DND-41 (cell line): Measurements from ENCODE around the gene STK32B.

Experiments used
- ATAC-seq: fragments of 200-7000 bp; cut with Tn5 transposase; 3 replicates; pipeline ENCODE4 v1.9.1; 2021; ENCODE audit warnings: low read depth; ENCODE audit not compliant: insufficient read depth
- DNase-seq: peaks from one replicate; pipeline ENCODE4 v3.0.0-alpha.2; 2020
- H2AFZ ChIP-seq: 2 replicates; pipeline ENCODE4 v1.6.0; 2012; ENCODE audit warnings: low read depth, low read length
- H3K27ac ChIP-seq: 2 replicates; pipeline ENCODE4 v1.5.1; 2012; ENCODE audit warnings: low read length, inconsistent platforms
- H3K27me3 ChIP-seq: fragments of 200-600 bp; sonication (generic); 2 replicates; pipeline ENCODE4 v1.6.0; 2012; ENCODE audit warnings: low read length, mild to moderate bottlenecking, inconsistent platforms; ENCODE audit not compliant: insufficient read depth, poor library complexity
- H3K36me3 ChIP-seq: 2 replicates; pipeline ENCODE4 v1.5.1; 2012; ENCODE audit warnings: low read length, inconsistent platforms; ENCODE audit not compliant: insufficient read depth
- H3K4me1 ChIP-seq: 2 replicates; pipeline ENCODE4 v1.5.1; 2012; ENCODE audit warnings: mild to moderate bottlenecking, low read length; ENCODE audit not compliant: insufficient read depth
- H3K4me2 ChIP-seq: 2 replicates; pipeline ENCODE4 v1.6.0; 2012; ENCODE audit warnings: mild to moderate bottlenecking, moderate library complexity, low read length, inconsistent platforms; ENCODE audit not compliant: insufficient read depth
- H3K4me3 ChIP-seq, 2 experiments: fragments of 200-600 bp in 1 of 2; shearing (Covaris generic) in 1 of 2; 2 replicates each; pipeline ENCODE4 v1.5.1; 2012 to 2016; ENCODE audit warnings: inconsistent platforms in 2 of 2, low read length in 2 of 2, mild to moderate bottlenecking in 2 of 2, low read depth in 1 of 2, moderate library complexity in 1 of 2
- H3K79me2 ChIP-seq: 2 replicates; pipeline ENCODE4 v1.6.0; 2012; ENCODE audit warnings: low read length, inconsistent platforms; ENCODE audit not compliant: insufficient read depth
- H3K9ac ChIP-seq: 2 replicates; pipeline ENCODE4 v1.6.0; 2012; ENCODE audit warnings: low read depth, mild to moderate bottlenecking, inconsistent platforms, low read length, moderate library complexity
- H3K9me3 ChIP-seq: 2 replicates; pipeline ENCODE4 v1.5.1; 2012; ENCODE audit warnings: low read length, moderate library complexity, mild to moderate bottlenecking, inconsistent platforms; ENCODE audit not compliant: insufficient read depth, severe bottlenecking
- H4K20me1 ChIP-seq: 2 replicates; pipeline ENCODE4 v1.6.0; 2012; ENCODE audit warnings: low read length; ENCODE audit not compliant: insufficient read depth
- EZH2 ChIP-seq: IDR thresholded peaks from 3 replicates; pipeline ENCODE4 v1.6.1; 2012; ENCODE audit warnings: borderline replicate concordance, low read depth, mild to moderate bottlenecking, moderate library complexity, low read length, inconsistent platforms; ENCODE audit not compliant: severe bottlenecking
- TF ChIP-seq, protein P1 (sequence below): IDR thresholded peaks from 2 replicates; pipeline ENCODE4 v1.5.1; 2012; ENCODE audit warnings: borderline replicate concordance, low read length, moderate library complexity, mild to moderate bottlenecking; ENCODE audit not compliant: poor library complexity, severe bottlenecking; ENCODE audit errors: extremely low read depth

Gene STK32B

DNA sequence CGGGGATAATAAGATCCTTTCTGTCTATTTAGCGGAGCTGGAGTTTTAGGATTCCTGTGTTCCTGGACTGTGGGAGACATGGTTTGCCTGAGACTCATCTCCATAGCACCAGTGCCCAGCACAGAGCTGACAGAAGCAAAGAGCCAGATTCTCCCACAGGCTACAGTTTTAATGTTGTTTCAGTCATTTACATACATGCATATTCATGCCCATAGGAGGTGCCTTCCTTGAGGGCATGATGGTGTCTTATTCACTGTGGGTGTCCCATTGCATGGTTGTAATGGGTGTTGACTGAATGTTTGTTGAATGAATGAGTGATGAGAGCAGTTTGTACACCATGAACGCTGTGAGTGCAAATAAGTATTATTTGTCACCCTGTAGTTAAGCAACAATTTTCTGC is 396.5 kb downstream of the STK32B start:
- Histone ChIP-seq H3K27me3 (no peaks in the 10 kb centered on the region), H2AFZ (no peak overlapping the region), H3K9ac (no peak overlapping the region), H3K27ac (no peak overlapping the region), H3K4me1 (no peaks in the 10 kb centered on the region), H3K4me3 (no peak overlapping the region), H3K4me2 (no peak overlapping the region), H3K79me2 (no peaks in the 10 kb centered on the region), H3K36me3 (no peaks in the 10 kb centered on the region), H3K9me3 (no peaks in the 10 kb centered on the region), H4K20me1 (no peaks in the 10 kb centered on the region; the same call in 1 of the 2 replicates)
- no peak for ATAC-seq
- no peak for TF ChIP-seq EZH2
- TF ChIP-seq, protein P1, sequence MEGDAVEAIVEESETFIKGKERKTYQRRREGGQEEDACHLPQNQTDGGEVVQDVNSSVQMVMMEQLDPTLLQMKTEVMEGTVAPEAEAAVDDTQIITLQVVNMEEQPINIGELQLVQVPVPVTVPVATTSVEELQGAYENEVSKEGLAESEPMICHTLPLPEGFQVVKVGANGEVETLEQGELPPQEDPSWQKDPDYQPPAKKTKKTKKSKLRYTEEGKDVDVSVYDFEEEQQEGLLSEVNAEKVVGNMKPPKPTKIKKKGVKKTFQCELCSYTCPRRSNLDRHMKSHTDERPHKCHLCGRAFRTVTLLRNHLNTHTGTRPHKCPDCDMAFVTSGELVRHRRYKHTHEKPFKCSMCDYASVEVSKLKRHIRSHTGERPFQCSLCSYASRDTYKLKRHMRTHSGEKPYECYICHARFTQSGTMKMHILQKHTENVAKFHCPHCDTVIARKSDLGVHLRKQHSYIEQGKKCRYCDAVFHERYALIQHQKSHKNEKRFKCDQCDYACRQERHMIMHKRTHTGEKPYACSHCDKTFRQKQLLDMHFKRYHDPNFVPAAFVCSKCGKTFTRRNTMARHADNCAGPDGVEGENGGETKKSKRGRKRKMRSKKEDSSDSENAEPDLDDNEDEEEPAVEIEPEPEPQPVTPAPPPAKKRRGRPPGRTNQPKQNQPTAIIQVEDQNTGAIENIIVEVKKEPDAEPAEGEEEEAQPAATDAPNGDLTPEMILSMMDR = no peak
- no peak for DNase-seq

GRCh38 chr4:5448221-5448620 is 396.9 kb downstream of the STK32B start:
- DNase-seq = no peak
- Histone ChIP-seq H3K79me2 (no peaks in the 10 kb centered on the region), H3K9me3 (no peaks in the 10 kb centered on the region), H3K27ac (no peak overlapping the region), H3K27me3 (no peaks in the 10 kb centered on the region), H2AFZ (no peak overlapping the region), H3K36me3 (no peaks in the 10 kb centered on the region), H3K4me1 (no peaks in the 10 kb centered on the region), H3K4me2 (no peak overlapping the region), H4K20me1 (no peaks in the 10 kb centered on the region; the same call in 1 of the 2 replicates), H3K4me3 (no peak overlapping the region), H3K9ac (no peak overlapping the region)
- TF ChIP-seq, protein P1 = no peak
- TF ChIP-seq EZH2 = no peak
- no peak for ATAC-seq

GRCh38 chr4:5451243-5451642 is 400.0 kb downstream of the STK32B start:
- ATAC-seq (no peak), DNase-seq (no peak)
- TF ChIP-seq, protein P1 = no peak
- no peak for TF ChIP-seq EZH2
- no peak overlapping the region for H3K27ac ChIP-seq
- H3K79me2 ChIP-seq = no peaks in the 10 kb centered on the region
- H3K9ac ChIP-seq = no peak overlapping the region
- no peak overlapping the region for H3K4me2 ChIP-seq
- H3K4me1 ChIP-seq = no peaks in the 10 kb centered on the region
- no peak overlapping the region for H2AFZ ChIP-seq
- no peaks in the 10 kb centered on the region; the same call in 1 of the 2 replicates for H4K20me1 ChIP-seq
- no peaks in the 10 kb centered on the region for H3K36me3 ChIP-seq
- H3K27me3 ChIP-seq = no peaks in the 10 kb centered on the region
- no peaks in the 10 kb centered on the region for H3K9me3 ChIP-seq
- H3K4me3 ChIP-seq = no peak overlapping the region

GRCh38 chr4:5452156-5452555 is 400.9 kb downstream of the STK32B start:
- DNase-seq = no peak
- Histone ChIP-seq H3K79me2 (no peaks in the 10 kb centered on the region), H3K27me3 (no peaks in the 10 kb centered on the region), H3K9me3 (no peaks in the 10 kb centered on the region), H3K9ac (no peak overlapping the region), H3K4me3 (no peak overlapping the region), H3K4me1 (no peaks in the 10 kb centered on the region), H3K4me2 (no peak overlapping the region), H3K36me3 (no peaks in the 10 kb centered on the region; the same call in 1 of the 2 replicates), H4K20me1 (no peaks in the 10 kb centered on the region; the same call in 1 of the 2 replicates), H2AFZ (no peak overlapping the region), H3K27ac (no peak overlapping the region)
- no peak for ATAC-seq
- TF ChIP-seq EZH2 = no peak
- TF ChIP-seq, protein P1 = no peak
